ENCODE data around the gene RMDN2. TPM values are rescaled to one million over a fixed set of nuclear protein-coding genes. Genes with fewer than 3 reads are reported as not detected.

The RMDN2 gene
- total RNA-seq, 2 donors from 2014 or later: 3.7 to 7.4 TPM

DNA sequence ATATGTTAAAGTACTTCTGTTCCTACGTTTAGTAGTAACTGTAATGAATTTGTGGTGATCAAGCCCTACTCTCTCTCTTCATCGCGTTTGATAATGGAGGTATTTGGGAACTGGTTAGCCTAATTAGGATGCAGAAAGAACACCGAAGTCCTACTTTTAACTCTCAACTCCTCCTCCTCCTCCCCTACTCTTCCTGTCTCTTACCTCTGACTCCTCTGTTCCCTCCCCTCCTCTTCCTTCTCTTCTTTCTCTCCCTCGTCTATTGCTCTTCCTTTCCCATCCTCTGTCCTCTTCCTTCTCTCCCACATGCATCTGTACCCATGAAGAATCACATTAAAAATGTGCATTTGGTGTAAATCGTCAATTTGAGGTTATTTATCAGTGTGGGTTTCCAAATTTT lies 57.8 kb downstream of the RMDN2 start:
- H3K27me3 ChIP-seq (replicated peaks; ENCODE audit: insufficient read depth): no peaks in the 10 kb centered on the region
- no peaks in the 10 kb centered on the region for H3K9me3 ChIP-seq
- H3K4me3 ChIP-seq: no peak overlapping the region
- TF ChIP-seq CTCF (IDR thresholded peaks at IDR 0.05): no peak
- H3K36me3 ChIP-seq: no peaks in the 10 kb centered on the region
- DNase-seq (ENCODE audit: low spot score) (no peak), ATAC-seq (ENCODE audit: insufficient number of reproducible peaks, low FRiP score, low read depth) (no peak)
- H3K4me1 ChIP-seq (ENCODE audit: control insufficient read depth in 1 of 2, low read depth in 2 of 2): no peaks in the 10 kb centered on the region
- no peak overlapping the region for H3K27ac ChIP-seq

DNA sequence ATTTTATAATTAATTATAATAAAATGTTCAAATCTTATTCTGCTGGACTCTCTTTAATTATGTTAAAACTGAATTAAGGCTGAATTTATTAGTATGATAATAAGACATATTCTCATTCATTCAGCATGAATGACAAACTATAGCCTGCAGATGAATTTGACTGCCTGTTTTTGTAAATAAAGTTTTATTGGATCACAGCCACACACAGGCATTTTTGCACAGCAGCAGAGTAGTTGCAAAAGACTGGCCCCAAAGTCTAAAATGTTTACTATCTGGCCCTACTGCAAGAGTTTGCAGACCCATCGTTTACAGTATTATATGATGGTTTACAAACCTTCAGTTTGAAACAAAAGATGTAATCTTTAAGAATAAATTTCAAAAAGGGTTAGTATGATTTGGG lies 58.6 kb downstream of the RMDN2 start:
- TF ChIP-seq CTCF (IDR thresholded peaks at IDR 0.05): no peak
- H3K4me3 ChIP-seq: no peak overlapping the region
- H3K36me3 ChIP-seq: no peaks in the 10 kb centered on the region
- no peaks in the 10 kb centered on the region for H3K27me3 ChIP-seq (replicated peaks; ENCODE audit: insufficient read depth)
- ATAC-seq (ENCODE audit: insufficient number of reproducible peaks, low FRiP score, low read depth) (no peak), DNase-seq (ENCODE audit: low spot score) (no peak)
- H3K27ac ChIP-seq: no peak overlapping the region
- H3K9me3 ChIP-seq: no peaks in the 10 kb centered on the region
- H3K4me1 ChIP-seq (ENCODE audit: control insufficient read depth in 1 of 2, low read depth in 2 of 2): no peaks in the 10 kb centered on the region

- no peak for TF ChIP-seq CTCF (IDR thresholded peaks at IDR 0.05)
- Histone ChIP-seq H3K36me3 (no peaks in the 10 kb centered on the region), H3K9me3 (no peaks in the 10 kb centered on the region), H3K27me3 (replicated peaks; ENCODE audit: insufficient read depth) (no peaks in the 10 kb centered on the region), H3K27ac (no peak overlapping the region), H3K4me1 (ENCODE audit: control insufficient read depth in 1 of 2, low read depth in 2 of 2) (no peaks in the 10 kb centered on the region), H3K4me3 (no peak overlapping the region)
- DNase-seq (ENCODE audit: low spot score) (no peak), ATAC-seq (ENCODE audit: insufficient number of reproducible peaks, low FRiP score, low read depth) (no peak)
Observed at GRCh38 chr2:37984176-37984575, 59.1 kb downstream of the RMDN2 start.

DNA sequence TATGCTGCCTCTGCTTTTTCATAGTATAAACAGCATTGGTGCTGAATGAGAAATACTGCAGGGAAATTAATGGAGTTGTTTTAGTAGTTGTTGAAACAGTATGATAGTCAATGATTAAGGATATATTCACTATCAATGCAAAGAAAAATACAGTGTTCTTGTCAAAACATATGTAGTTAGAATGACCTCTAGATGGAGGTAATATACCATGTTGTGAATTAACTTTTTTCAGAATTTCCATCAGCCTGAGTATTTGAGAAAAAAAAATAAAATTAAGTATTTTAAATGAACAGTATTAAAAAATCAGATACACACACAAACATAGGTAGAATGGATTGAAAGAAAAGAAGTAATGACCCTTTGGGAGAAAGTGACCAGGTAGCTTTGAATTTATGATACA lies 59.5 kb downstream of the RMDN2 start:
- Histone ChIP-seq H3K4me1 (ENCODE audit: control insufficient read depth in 1 of 2, low read depth in 2 of 2) (no peaks in the 10 kb centered on the region), H3K36me3 (no peaks in the 10 kb centered on the region), H3K4me3 (no peak overlapping the region), H3K27me3 (replicated peaks; ENCODE audit: insufficient read depth) (no peaks in the 10 kb centered on the region), H3K9me3 (no peaks in the 10 kb centered on the region), H3K27ac (no peak overlapping the region)
- ATAC-seq (ENCODE audit: insufficient number of reproducible peaks, low FRiP score, low read depth) (no peak), DNase-seq (ENCODE audit: low spot score) (no peak)
- TF ChIP-seq CTCF (IDR thresholded peaks at IDR 0.05): no peak

- Histone ChIP-seq H3K36me3 (no peaks in the 10 kb centered on the region), H3K9me3 (no peaks in the 10 kb centered on the region), H3K27ac (no peak overlapping the region), H3K27me3 (replicated peaks; ENCODE audit: insufficient read depth) (no peaks in the 10 kb centered on the region), H3K4me1 (ENCODE audit: control insufficient read depth in 1 of 2, low read depth in 2 of 2) (no peaks in the 10 kb centered on the region), H3K4me3 (no peak overlapping the region)
- DNase-seq (ENCODE audit: low spot score) (no peak), ATAC-seq (ENCODE audit: insufficient number of reproducible peaks, low FRiP score, low read depth) (no peak)
- no peak for TF ChIP-seq CTCF (IDR thresholded peaks at IDR 0.05)
Observed at GRCh38 chr2:37985333-37985732, 60.2 kb downstream of the RMDN2 start.

Measured in thoracic aorta (tissue), 2 donors.